Activated CD4-positive, CD25-positive, alpha-beta regulatory T cell treated with anti-CD3 and anti-CD28 coated beads, Interleukin-2, amount 50 U/mL, for 72 hours (primary cell): ENCODE measurements around the gene VPREB1.
"Not testable (repeated sequence)": the region's sequence is repeated elsewhere in the genome, so short reads cannot be mapped to it uniquely, and the experiment has no call there.

Experiments used
- DNase-seq: peaks from one replicate; pipeline ENCODE4 v3.0.0; 2021

The VPREB1 gene

DNA sequence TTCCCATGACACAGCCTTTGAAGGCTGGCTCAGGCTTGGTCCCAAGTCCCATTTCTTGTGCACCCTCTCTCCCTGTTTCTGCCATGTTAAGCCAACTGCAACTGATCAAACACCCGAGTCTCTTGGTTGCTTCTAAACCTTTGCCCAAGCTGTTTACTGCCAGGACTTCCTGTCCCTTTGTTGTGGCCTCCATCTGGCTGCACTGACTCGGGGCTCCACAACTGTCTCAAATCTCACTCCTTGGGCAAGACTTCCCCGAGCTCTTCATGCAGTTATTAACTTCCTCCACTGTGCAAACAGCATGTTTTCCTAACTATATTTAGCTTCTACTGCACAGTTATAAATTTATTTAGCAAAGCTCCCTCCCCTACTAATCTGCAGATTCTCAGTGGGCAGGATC is 4.3 kb downstream of the VPREB1 start:
- no peak for DNase-seq

DNA sequence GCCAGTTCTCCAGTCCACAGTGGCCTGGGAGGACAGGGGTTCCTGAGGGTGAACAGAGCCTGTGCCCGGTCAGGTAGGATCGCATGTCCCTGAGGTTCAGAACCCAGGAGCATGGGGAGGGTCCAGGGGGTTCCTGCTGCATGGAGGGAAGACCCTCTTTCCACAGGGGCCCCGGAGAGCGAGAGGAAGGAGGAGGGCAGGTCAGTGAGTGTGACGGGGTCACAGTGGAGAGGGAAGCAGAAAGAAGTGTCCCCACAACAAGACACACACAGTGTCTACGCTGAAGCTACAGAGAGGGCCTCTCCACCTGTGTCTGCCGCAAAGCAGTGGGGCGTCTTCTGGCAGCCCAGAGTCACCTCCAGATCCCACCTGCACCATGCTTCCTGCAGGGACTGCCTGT is 6.1 kb downstream of the VPREB1 start:
- not testable (repeated sequence) for DNase-seq

DNA sequence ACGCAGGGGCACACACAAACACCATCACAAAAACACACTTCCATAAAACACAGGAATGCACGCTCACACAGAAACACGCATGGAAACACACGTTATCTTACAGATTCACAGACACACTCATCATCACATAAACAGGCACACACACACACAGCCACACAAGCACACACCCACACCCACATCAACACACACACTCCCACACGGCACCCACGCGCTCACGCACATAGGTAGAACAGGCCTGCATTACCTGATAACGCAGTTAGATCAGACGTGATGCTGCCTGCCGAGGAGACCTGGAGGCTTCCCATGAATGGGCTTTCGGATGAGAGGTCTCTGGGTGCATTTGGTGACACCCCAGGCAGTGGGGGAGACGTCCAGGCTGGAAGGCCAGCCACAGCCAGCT is 11.5 kb downstream of the VPREB1 start:
- not testable (repeated sequence) for DNase-seq

DNA sequence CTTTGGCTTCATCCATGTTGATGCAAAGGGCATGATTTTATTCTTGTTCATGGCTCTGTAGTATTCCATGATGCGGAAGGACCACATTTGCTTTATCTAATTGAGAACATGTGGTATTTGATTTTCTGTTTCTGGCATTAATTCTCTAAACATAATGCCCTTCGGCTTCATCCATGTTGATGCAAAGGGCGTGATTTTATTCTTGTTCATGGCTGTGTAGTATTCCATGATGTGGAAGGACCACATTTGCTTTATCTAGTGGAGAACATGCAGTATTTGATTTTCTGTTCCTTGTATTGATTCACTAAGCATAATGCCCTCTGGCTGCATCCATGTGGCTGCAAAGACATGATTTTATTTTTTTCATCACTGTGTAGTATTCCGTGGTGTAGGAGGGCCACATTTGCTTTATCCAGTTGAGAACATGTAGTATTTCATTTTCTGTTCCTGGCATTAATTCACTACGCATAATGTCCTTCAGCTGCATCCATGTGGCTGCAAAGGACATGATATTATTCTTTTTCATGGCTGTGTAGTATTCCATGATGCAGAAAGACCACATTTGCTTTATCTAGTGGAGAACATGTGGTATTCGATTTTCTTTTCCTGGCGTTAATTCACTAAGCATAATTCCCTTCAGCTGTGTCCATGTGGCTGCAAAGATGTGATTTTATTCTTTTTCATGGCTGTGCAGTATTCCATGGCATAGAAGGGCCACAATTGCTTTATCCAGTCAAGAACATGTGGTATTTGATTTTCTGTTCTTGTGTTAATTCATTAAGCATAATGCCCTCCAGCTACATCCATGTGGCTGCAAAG is 14.2 kb downstream of the VPREB1 start:
- DNase-seq, result not testable (repeated sequence)

GRCh38 chr22:22260169-22260568 is 15.6 kb downstream of the VPREB1 start:
- DNase-seq, result not testable (repeated sequence)

DNA sequence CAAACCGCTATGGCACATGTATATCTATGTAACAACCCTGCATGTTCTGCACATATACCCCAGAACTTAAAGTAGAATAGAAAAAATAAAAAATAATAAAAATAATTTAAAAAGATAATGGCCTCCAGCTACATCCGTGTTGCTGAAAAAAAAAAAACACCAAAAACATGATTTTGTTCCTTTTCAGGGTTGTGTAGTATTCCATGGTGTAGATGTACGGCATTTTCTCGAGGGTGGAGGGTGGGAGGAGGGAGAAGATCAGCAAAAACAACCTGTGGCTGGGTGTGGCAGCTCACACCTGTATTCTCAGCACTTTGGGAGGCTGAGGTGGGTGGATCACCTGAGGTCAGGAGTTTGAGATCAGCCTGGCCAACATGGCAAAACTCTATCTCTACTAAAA is 16.0 kb downstream of the VPREB1 start:
- not testable (repeated sequence) for DNase-seq

DNA sequence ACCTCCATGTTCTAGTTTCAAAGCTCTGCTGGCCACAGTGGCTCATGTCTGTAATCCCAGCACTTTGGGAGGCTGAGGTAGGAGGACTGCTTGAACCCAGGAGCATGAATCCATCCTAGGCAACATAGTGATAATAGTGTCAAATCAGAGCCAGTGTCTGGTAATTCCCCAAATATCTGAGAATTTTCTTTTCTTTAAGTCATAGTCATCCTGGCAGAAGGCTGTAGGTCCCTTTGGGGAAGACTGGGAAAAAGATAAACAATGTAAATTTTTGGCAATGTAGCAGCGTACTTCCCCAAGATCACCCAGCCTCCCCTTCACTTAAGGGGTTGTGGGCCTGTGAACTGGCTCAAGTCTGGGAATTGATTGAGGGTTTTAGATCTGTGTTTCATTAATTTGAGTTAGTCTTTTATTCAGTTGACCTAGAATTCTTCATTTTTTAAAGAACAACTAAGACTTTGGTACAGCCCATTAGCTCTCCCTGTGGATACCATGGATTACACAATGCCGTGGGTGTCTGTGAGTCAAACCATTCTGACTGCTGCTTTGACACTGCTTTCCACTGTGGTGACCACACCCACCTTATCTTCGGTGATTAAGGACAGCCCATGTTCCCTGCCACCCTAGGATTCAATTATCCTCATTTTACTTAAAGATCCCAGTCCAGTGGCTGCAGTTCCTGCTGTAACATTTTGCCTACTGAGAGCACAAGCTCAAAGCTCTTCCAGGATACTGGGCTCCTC is 17.9 kb downstream of the VPREB1 start:
- not testable (repeated sequence) for DNase-seq

DNA sequence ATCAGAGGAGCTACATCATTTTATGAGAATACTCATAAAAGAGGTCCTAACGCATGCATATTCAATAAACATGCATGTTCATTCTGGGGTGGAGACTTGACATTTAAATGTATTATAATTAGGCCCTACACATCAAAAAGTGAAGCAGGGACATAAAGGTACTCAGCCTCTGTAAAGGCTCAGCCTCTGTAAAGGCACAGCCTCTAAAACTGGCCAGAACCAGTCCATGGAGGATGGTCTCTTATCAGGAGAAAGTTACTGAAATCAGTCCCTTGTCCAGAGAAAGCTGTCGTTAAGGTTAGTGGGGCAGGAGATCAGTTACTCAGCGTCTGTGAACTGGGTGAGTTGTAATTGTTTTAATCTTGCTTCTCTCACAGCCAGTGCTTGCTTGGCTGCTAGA is 19.2 kb downstream of the VPREB1 start:
- DNase-seq, result not testable (repeated sequence)

- DNase-seq, result not testable (repeated sequence)
Measured at GRCh38 chr22:22270036-22270676, 25.6 kb downstream of the VPREB1 start.

DNA sequence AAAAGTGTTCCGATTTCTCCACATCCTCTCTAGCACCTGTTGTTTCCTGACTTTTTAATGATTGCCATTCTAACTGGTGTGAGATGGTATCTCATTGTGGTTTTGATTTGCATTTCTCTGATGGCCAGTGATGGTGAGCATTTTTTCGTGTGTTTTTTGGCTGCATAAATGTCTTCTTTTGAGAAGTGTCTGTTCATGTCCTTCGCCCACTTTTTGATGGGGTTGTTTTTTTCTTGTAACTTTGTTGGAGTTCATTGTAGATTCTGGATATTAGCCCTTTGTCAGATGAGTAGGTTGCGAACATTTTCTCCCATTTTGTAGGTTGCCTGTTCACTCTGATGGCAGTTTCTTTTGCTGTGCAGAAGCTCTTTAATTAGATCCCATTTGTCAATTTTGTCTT is 32.8 kb downstream of the VPREB1 start:
- not testable (repeated sequence) for DNase-seq

GRCh38 chr22:22284962-22285756 is 40.6 kb downstream of the VPREB1 start:
- DNase-seq, result not testable (repeated sequence)

- DNase-seq, result not testable (repeated sequence)
Measured at GRCh38 chr22:22286390-22287105, 42.0 kb downstream of the VPREB1 start.

- DNase-seq, result not testable (repeated sequence)
Measured at GRCh38 chr22:22287106-22287626, 42.6 kb downstream of the VPREB1 start.

DNA sequence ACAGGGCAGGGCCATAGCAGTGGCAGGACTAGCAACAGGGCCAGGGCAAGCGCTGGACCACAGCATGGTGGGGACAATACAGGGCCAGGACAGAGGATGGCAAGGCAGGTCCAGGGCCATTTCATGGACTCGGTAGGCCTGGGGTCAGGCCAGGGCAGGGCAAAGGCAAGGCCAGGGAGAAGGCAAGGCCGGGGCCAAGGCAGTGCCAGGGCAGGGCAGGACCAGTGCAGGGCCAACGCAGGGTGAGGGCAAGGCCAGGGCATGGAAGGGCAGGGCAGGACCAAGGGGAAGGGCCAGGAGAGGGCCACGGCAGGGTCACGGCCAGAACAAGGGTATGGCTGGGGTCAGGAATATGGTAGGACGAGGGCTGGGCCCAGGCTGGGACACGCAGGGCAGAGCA is 45.1 kb downstream of the VPREB1 start:
- DNase-seq, result not testable (repeated sequence)

- DNase-seq, result not testable (repeated sequence)
Measured at GRCh38 chr22:22291129-22291806, 46.7 kb downstream of the VPREB1 start.

DNA sequence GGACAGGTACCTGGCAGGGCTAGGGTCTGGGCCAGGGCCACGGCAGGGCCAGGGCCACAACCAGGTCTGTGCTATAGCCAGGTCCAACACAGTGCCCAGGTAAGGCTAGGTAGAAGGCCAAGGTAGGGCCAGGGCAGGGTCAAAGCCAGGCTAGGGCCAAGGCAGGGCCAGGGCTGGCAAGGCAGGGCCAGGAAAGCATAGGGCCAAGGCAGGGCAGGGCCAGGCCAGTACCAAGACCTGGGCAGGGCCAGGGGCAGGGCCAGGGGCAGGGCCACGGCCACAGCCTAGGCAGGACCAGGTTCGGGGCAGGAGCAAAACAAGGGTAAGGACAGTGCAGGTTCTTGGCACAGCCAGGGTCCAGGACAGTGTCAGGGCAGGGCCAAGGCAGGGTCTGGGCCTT is 48.1 kb downstream of the VPREB1 start:
- DNase-seq, result not testable (repeated sequence)

DNA sequence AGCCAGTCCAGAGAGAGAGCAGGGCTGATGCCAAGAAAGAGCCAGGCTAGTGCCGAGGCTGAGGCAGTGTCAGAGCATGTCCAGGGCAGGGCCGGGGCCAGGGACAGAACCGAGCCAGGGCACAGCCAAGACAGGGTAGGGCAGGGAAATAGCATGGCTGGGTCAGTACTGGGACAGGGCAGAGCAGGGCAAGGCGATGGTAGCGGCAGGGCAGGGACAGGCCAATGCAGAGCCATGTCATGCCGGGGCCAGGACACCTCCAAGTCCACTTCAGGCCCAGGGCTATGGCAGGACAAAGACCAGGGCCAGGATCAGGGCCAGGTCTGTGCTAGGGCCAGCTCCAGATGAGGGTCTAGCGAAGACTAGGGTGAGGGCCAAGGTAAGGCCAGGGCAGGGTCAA is 48.9 kb downstream of the VPREB1 start:
- not testable (repeated sequence) for DNase-seq

- DNase-seq, result not testable (repeated sequence)
Measured at GRCh38 chr22:22294641-22295040, 50.1 kb downstream of the VPREB1 start.
